ENCODE data around the gene TESK1. TPM values are rescaled to one million over a fixed set of nuclear protein-coding genes. Genes with fewer than 3 reads are reported as not detected.

Gene TESK1
- polyA plus RNA-seq, 3 donors: 2.9 to 38.3 (median 2.9) TPM

DNA sequence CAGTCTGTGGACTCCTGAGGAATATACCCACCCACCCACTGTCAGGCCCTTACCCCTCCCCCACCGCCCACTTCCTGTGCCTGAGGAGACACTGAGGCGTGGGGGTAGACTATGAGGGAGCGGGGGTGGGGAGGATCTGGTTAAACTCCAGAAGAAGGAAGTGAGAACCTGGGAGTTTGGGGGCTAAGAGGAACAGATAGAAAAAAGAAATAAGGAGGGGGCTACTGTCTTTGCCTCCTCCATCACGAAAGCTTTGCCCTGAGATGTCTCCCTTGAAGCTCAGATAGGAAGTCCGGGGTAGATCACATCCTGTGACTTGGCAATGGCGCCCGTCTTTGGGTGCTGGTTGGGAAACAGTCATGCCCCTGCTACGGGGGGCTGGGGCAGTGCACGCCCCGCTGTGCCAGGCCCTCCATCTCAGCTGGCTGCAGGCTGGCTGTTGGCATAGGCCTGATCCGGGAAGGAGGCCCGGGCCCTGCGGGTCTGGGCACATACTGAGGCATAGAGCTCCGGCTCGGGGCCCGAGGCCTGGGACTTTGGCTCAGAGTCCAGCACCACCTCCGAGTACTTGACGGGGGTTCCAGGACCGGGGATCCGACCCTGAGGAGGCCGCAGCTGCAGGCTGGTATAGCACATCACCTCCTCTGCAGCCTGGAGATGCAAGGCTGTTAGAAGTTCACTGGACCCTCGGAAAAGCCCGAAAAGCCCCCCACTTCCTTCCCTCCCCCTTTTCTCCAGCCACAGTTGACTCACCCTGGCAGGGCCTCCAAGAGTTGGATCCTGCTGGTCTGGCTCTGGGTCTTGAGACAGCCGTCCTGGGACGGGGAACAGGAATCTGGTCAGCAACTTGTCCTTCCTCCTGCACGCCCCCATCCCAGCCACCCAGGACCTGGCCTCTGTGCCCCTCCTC lies 44.6 kb downstream of the TESK1 start:
- H3K4me2 ChIP-seq (replicated peaks; ENCODE audit: extremely low read depth, low read length, poor library complexity, severe bottlenecking): peak overlapping the region; percentile 64
- peaks cover 11% of the 10 kb centered on the region for H3K79me2 ChIP-seq (ENCODE audit: insufficient read depth, low read length)
- DNase-seq: peak in 1 of 3 donors; percentile 22
- H3K9me3 ChIP-seq (replicated peaks in 1 of 2; ENCODE audit: control insufficient read depth in 1 of 2, insufficient read depth in 1 of 2, low read length in 2 of 2): no peaks in the 10 kb centered on the region
- H3K4me1 ChIP-seq (ENCODE audit: control insufficient read depth in 1 of 2, insufficient read depth in 2 of 2, low read length in 2 of 2): peaks cover 51 to 71% of the 10 kb centered on the region in 2 donors
- no peaks in the 10 kb centered on the region for H3K36me3 ChIP-seq (replicated peaks in 1 of 2; ENCODE audit: control insufficient read depth in 1 of 2, insufficient read depth in 2 of 2, low read length in 2 of 2)
- intact Hi-C loops (cut with micrococcal nuclease): loop anchor here (5.0 to 10.0 kb wide), 3 partner anchors 45 to 163 kb away; partner anchors contain the start of gene SPAG8 (in 1 of the 2)
- Mint-ChIP-seq H3K27me3 (ENCODE audit: low read depth in 3 of 3) (peaks cover 0 to 5% (median 0%) of the 10 kb centered on the region in 3 donors), H3K36me3 (no peaks in the 10 kb centered on the region), H3K4me3 (peak overlapping the region; percentile 55 to 59), H3K9me3 (peaks cover 0 to 1% (median 0%) of the 10 kb centered on the region in 7 donors), H3K4me1 (peaks cover 51% of the 10 kb centered on the region), H3K27ac (peak overlapping the region in 2 of 7 donors; percentile 26 to 48)
- no peaks in the 10 kb centered on the region for H4K20me1 ChIP-seq (ENCODE audit: insufficient read depth, low read length)
- H2AFZ ChIP-seq (ENCODE audit: insufficient read depth, low read depth, low read length, poor library complexity, severe bottlenecking): peak overlapping the region; percentile 81
- H3K27ac ChIP-seq (ENCODE audit: low read depth in 1 of 2, low read length in 2 of 2): no peak overlapping the region
- no peak overlapping the region for H3K9ac ChIP-seq (ENCODE audit: insufficient read depth, low read length, poor library complexity, severe bottlenecking)
- TF ChIP-seq, protein P1, sequence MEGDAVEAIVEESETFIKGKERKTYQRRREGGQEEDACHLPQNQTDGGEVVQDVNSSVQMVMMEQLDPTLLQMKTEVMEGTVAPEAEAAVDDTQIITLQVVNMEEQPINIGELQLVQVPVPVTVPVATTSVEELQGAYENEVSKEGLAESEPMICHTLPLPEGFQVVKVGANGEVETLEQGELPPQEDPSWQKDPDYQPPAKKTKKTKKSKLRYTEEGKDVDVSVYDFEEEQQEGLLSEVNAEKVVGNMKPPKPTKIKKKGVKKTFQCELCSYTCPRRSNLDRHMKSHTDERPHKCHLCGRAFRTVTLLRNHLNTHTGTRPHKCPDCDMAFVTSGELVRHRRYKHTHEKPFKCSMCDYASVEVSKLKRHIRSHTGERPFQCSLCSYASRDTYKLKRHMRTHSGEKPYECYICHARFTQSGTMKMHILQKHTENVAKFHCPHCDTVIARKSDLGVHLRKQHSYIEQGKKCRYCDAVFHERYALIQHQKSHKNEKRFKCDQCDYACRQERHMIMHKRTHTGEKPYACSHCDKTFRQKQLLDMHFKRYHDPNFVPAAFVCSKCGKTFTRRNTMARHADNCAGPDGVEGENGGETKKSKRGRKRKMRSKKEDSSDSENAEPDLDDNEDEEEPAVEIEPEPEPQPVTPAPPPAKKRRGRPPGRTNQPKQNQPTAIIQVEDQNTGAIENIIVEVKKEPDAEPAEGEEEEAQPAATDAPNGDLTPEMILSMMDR (IDR thresholded peaks at IDR 0.05): no peak
- H3K4me3 ChIP-seq (replicated peaks in 1 of 3; ENCODE audit: low read depth in 2 of 3, low read length in 3 of 3): peak overlapping the region in 1 of 3 experiments; percentile 53
- no peaks in the 10 kb centered on the region for H3K27me3 ChIP-seq (ENCODE audit: control insufficient read depth in 2 of 2, insufficient read depth in 2 of 2, low read length in 2 of 2)
- 51% methylated on average over 20 of the region's 26 CpGs for WGBS (ENCODE audit: insufficient coverage)

DNA sequence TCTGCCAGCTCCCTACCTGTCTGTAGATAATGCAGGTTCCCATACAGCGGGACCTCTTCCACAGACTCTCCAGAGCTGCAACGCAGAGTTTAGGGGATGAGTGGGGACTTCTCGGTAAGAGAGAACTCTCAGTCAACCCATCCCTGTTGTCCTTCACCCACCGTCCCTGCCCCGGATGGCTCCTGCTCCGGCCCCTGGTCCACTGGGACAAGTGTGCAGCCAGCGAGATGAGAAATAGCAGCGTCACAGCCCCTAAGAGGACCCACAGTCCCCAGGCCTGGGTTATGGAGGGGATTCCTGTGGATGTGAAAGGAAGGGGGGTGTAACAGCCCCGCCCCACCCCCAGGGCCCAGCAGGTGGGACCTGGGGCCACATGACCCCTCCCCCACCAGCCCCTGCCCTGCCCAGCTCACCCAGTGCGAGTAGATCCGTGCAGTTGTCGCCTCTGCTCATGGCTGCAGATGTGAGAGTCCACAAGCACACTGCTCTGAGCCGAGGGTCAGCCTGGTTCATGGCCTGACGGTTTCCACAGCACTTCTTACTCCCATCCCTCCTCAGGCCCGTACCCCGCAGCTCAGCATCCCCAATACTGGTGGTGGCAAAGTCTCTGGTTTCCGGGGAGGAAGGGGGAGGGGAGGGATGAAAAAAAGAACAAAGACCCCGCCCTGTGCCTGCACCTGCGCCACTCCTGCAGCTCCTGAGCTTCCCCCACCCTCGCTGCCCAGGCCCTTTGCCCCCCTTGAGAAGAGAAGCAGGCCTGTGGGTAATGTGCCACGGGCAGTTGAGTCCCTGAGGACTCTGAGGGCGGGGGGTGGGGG lies 45.5 kb downstream of the TESK1 start, which contains the start of gene SIT1:
Gene SIT1 (minus strand): TSS at position 591 of the 818 bp plus-strand sequence. CDS start 78 bp downstream, at position 513.
- WGBS (ENCODE audit: insufficient coverage): 78% methylated on average over 11 of the region's 22 CpGs
- Mint-ChIP-seq H3K4me3 (peak within 1 kb of the TSS in 1 of 2 donors; percentile 53), H3K27me3 (ENCODE audit: low read depth in 3 of 3) (peaks cover 0 to 5% (median 0%) of the 10 kb centered on the region in 3 donors), H3K4me1 (peaks cover 43% of the 10 kb centered on the region), H3K36me3 (no peaks in the 10 kb centered on the region), H3K9me3 (peaks cover 0 to 1% (median 0%) of the 10 kb centered on the region in 7 donors), H3K27ac (peak within 1 kb of the TSS in 1 of 7 donors; percentile 32)
- peak within 1 kb of the TSS in 1 of 3 experiments; percentile 53 for H3K4me3 ChIP-seq (replicated peaks in 1 of 3; ENCODE audit: low read depth in 2 of 3, low read length in 3 of 3)
- peaks cover 42 to 62% of the 10 kb centered on the region in 2 donors for H3K4me1 ChIP-seq (ENCODE audit: control insufficient read depth in 1 of 2, insufficient read depth in 2 of 2, low read length in 2 of 2)
- H2AFZ ChIP-seq (ENCODE audit: insufficient read depth, low read depth, low read length, poor library complexity, severe bottlenecking): peak within 1 kb of the TSS; percentile 81
- H3K36me3 ChIP-seq (replicated peaks in 1 of 2; ENCODE audit: control insufficient read depth in 1 of 2, insufficient read depth in 2 of 2, low read length in 2 of 2): no peaks in the 10 kb centered on the region
- no peaks in the 10 kb centered on the region for H3K27me3 ChIP-seq (ENCODE audit: control insufficient read depth in 2 of 2, insufficient read depth in 2 of 2, low read length in 2 of 2)
- H4K20me1 ChIP-seq (ENCODE audit: insufficient read depth, low read length): no peaks in the 10 kb centered on the region
- H3K9ac ChIP-seq (ENCODE audit: insufficient read depth, low read length, poor library complexity, severe bottlenecking): no peak within 1 kb of the TSS
- TF ChIP-seq, protein P1 (IDR thresholded peaks at IDR 0.05): no peak
- H3K27ac ChIP-seq (ENCODE audit: low read depth in 1 of 2, low read length in 2 of 2): no peak within 1 kb of the TSS
- intact Hi-C loops (cut with micrococcal nuclease): no loop called here
- DNase-seq: no peak
- H3K79me2 ChIP-seq (ENCODE audit: insufficient read depth, low read length): peaks cover 8% of the 10 kb centered on the region
- peak within 1 kb of the TSS; percentile 64 for H3K4me2 ChIP-seq (replicated peaks; ENCODE audit: extremely low read depth, low read length, poor library complexity, severe bottlenecking)
- H3K9me3 ChIP-seq (replicated peaks in 1 of 2; ENCODE audit: control insufficient read depth in 1 of 2, insufficient read depth in 1 of 2, low read length in 2 of 2): no peaks in the 10 kb centered on the region
